Activated CD4-positive, alpha-beta T cell treated with anti-CD3 and anti-CD28 coated beads for 24 hours (primary cell): ENCODE data around the gene MTF1.

ENCODE experiments used
- DNase-seq, 2 donors: peaks; one replicate each; pipeline ENCODE4 v3.0.0-alpha.2; 2020; ENCODE audit warnings: low read depth in 2 of 2

MTF1 gene

GRCh38 chr1:37828410-37829074 is 30.9 kb downstream of the MTF1 start:
- no peak for DNase-seq

GRCh38 chr1:37825506-37825905 is 33.9 kb downstream of the MTF1 start:
- no peak for DNase-seq

- no peak for DNase-seq
These were observed 35.4 kb downstream of the MTF1 start for GRCh38 chr1:37824001-37824400.

GRCh38 chr1:37822906-37823815 is 36.2 kb downstream of the MTF1 start:
- DNase-seq = no peak

GRCh38 chr1:37821481-37821880 is 37.9 kb downstream of the MTF1 start:
- DNase-seq = no peak

- DNase-seq = no peak
These were observed 41.9 kb downstream of the MTF1 start for GRCh38 chr1:37817481-37817880.

- no peak for DNase-seq
These were observed 45.1 kb downstream of the MTF1 start for GRCh38 chr1:37814252-37814651.

GRCh38 chr1:37813529-37814145 is 45.8 kb downstream of the MTF1 start:
- no peak for DNase-seq

- peak; percentile 34 to 45 for DNase-seq
These were observed 48.3 kb downstream of the MTF1 start for GRCh38 chr1:37811027-37811655.

- DNase-seq = no peak
These were observed 49.5 kb downstream of the MTF1 start for GRCh38 chr1:37809942-37810341.

- no peak for DNase-seq
These were observed 50.7 kb downstream of the MTF1 start for GRCh38 chr1:37808369-37809319.

GRCh38 chr1:37807555-37808368 is 51.6 kb downstream of the MTF1 start, which contains the start of the genes C1orf122 and YRDC:
C1orf122 (plus strand) TSS chr1:37807790; CDS start chr1:37808405, 615 bp downstream.
YRDC (minus strand) TSS chr1:37808208; CDS start chr1:37808180, 28 bp downstream.
- DNase-seq = peak; percentile 87 to 90

- DNase-seq = no peak
These were observed 52.2 kb downstream of the MTF1 start for GRCh38 chr1:37807220-37807554.

- no peak for DNase-seq
These were observed 57.0 kb downstream of the MTF1 start for GRCh38 chr1:37802439-37802838.

GRCh38 chr1:37797750-37798345 is 61.5 kb downstream of the MTF1 start:
- DNase-seq = no peak

GRCh38 chr1:37795340-37796125 is 63.9 kb downstream of the MTF1 start:
- DNase-seq = peak; percentile 35 to 43

GRCh38 chr1:37794372-37795339 is 64.7 kb downstream of the MTF1 start:
- DNase-seq = no peak
